OCI-LY7 (cell line): ENCODE results near the gene DAB2IP. TPM values are rescaled to one million over a fixed set of nuclear protein-coding genes. Genes with fewer than 3 reads are reported as not detected.
"Not testable (repeated sequence)": the region's sequence is repeated elsewhere in the genome, so short reads cannot be mapped to it uniquely, and the experiment has no call there.

Experiments used
- BruUV-seq: library from RNA; stranded (reverse); fragments of 400-500 nt; replicated peaks from 2 replicates; lab custom pipeline; 2021; lab: Mats Ljungman, UMichigan
- CTCF ChIA-PET: fragments of 300-600 bp; sonication (Branson Sonifier 250); formaldehyde crosslinking; loops from one replicate; lab custom pipeline; 2022; ENCODE audit warnings: antibody characterized with exemption; ENCODE audit not compliant: unreplicated experiment; lab: Charles Lee
- POLR2A ChIA-PET: fragments of 300-600 bp; sonication (Branson Sonifier 250); formaldehyde crosslinking; loops from one replicate; lab custom pipeline; 2022; ENCODE audit warnings: antibody characterized with exemption; lab: Charles Lee
- DNase-seq: peaks from one replicate; pipeline ENCODE4 v3.0.0-alpha.2; 2015; ENCODE audit warnings: low spot score
- H2AFZ ChIP-seq: fragments of 200-600 bp; sonication (generic), shearing (Covaris generic); 2 replicates; pipeline ENCODE4 v1.6.1; 2014; ENCODE audit warnings: mild to moderate bottlenecking, antibody characterized with exemption, low read length, moderate library complexity
- H3K27ac ChIP-seq: fragments of 200-600 bp; sonication (generic); 2 replicates; pipeline ENCODE4 v1.5.1; 2014; ENCODE audit warnings: mixed run types, low read depth, mild to moderate bottlenecking, moderate library complexity, low read length, inconsistent platforms; ENCODE audit not compliant: poor library complexity, severe bottlenecking
- H3K36me3 ChIP-seq: fragments of 200-600 bp; sonication (generic); 2 replicates; pipeline ENCODE4 v1.6.1; 2014; ENCODE audit warnings: mild to moderate bottlenecking, antibody characterized with exemption, low read length, moderate library complexity, mixed read lengths; ENCODE audit not compliant: insufficient read depth
- H3K4me1 ChIP-seq: fragments of 200-600 bp; sonication (generic); 2 replicates; pipeline ENCODE4 v1.5.1; 2014; ENCODE audit warnings: mild to moderate bottlenecking, low read length; ENCODE audit not compliant: insufficient read depth, poor library complexity, severe bottlenecking
- H3K4me2 ChIP-seq: fragments of 200-600 bp; sonication (generic); 2 replicates; pipeline ENCODE4 v1.6.1; 2014; ENCODE audit warnings: mild to moderate bottlenecking, low read length
- H3K4me3 ChIP-seq: fragments of 200-600 bp; sonication (generic); 2 replicates; pipeline ENCODE4 v1.5.1; 2014; ENCODE audit warnings: mild to moderate bottlenecking, low read depth, low read length; ENCODE audit not compliant: poor library complexity, severe bottlenecking
- H3K79me2 ChIP-seq: fragments of 200-600 bp; sonication (generic); 2 replicates; pipeline ENCODE4 v1.6.1; 2016; ENCODE audit warnings: low read depth, mild to moderate bottlenecking, low read length, moderate library complexity, mixed read lengths; ENCODE audit not compliant: insufficient read depth
- H3K9me2 ChIP-seq: fragments of 200-600 bp; sonication (generic); 2 replicates; pipeline ENCODE4 v1.6.1; 2016; ENCODE audit warnings: mild to moderate bottlenecking, low read length, mixed read lengths; ENCODE audit not compliant: insufficient read depth
- H3K9me3 ChIP-seq: fragments of 200-600 bp; sonication (generic); 2 replicates; pipeline ENCODE4 v1.6.1; 2014; ENCODE audit warnings: mild to moderate bottlenecking, mixed run types, low read length, mixed read lengths
- H4K20me1 ChIP-seq: fragments of 200-600 bp; sonication (generic); 2 replicates; pipeline ENCODE4 v1.6.1; 2014; ENCODE audit warnings: mild to moderate bottlenecking, antibody characterized with exemption, low read length, moderate library complexity, mixed read lengths; ENCODE audit not compliant: insufficient read depth
- EZH2phosphoT487 ChIP-seq: fragments of 200-600 bp; sonication (generic); IDR thresholded peaks from 2 replicates; pipeline ENCODE4 v1.6.1; 2018; ENCODE audit warnings: low read depth, borderline replicate concordance, mild to moderate bottlenecking, mixed run types, antibody characterized with exemption, low read length, moderate library complexity, mixed read lengths
- intact Hi-C: fragments of 100-400 bp; cut with micrococcal nuclease; formaldehyde crosslinking; loops from one replicate; pipeline ENCODE4 v1.10.0; 2022; ENCODE audit not compliant: unreplicated experiment
- total RNA-seq, 2 experiments: library from RNA; depleted of rRNA in 1 of 2; stranded (reverse); fragments of >200 nt in 1 of 2; shearing (Covaris generic) in 1 of 2; gene quantifications; 2 replicates each; pipeline ENCODE4 v1.2.3, GENCODE V29; 2014 to 2022
- TF ChIP-seq, protein P1 (sequence below): fragments of 200-600 bp; sonication (generic); conservative IDR thresholded peaks from 2 replicates; pipeline ENCODE4 v1.5.1; 2014; ENCODE audit warnings: mild to moderate bottlenecking, antibody characterized with exemption, low read length, moderate library complexity, mixed read lengths

The DAB2IP gene
- total RNA-seq, 2 experiments from 2014 or later: 3.9 to 11.1 TPM

DNA sequence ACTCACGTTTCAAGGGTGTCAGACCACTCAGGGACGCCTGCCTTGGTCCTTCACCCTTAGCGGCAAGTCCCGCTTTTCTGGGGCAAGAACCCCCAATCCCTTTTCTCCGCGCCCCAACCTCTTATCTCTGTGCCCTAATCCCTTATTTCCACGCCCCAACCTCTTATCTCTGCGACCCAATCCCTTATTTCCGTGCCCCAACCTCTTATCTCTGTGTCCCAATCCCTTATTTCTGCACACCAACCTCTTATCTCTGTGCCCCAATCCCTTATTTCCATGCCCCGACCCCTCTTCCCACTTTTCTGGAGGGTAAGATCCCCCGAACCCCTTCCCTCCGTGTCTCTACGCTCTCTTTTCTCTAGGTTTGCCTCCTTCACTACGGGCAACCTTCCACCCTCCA, 139.4 kb downstream of the DAB2IP start:
- Histone ChIP-seq H3K4me2 (no peak overlapping the region), H4K20me1 (no peaks in the 10 kb centered on the region), H3K36me3 (no peaks in the 10 kb centered on the region), H3K27ac (no peak overlapping the region), H2AFZ (no peak overlapping the region), H3K79me2 (no peaks in the 10 kb centered on the region), H3K4me3 (no peak overlapping the region), H3K9me3 (no peaks in the 10 kb centered on the region), H3K4me1 (no peaks in the 10 kb centered on the region), H3K9me2 (no peaks in the 10 kb centered on the region)
- no TSS peak for BruUV-seq
- POLR2A ChIA-PET: no interaction called here
- intact Hi-C loops: no loop called here
- no peak for TF ChIP-seq EZH2phosphoT487
- TF ChIP-seq, protein P1, sequence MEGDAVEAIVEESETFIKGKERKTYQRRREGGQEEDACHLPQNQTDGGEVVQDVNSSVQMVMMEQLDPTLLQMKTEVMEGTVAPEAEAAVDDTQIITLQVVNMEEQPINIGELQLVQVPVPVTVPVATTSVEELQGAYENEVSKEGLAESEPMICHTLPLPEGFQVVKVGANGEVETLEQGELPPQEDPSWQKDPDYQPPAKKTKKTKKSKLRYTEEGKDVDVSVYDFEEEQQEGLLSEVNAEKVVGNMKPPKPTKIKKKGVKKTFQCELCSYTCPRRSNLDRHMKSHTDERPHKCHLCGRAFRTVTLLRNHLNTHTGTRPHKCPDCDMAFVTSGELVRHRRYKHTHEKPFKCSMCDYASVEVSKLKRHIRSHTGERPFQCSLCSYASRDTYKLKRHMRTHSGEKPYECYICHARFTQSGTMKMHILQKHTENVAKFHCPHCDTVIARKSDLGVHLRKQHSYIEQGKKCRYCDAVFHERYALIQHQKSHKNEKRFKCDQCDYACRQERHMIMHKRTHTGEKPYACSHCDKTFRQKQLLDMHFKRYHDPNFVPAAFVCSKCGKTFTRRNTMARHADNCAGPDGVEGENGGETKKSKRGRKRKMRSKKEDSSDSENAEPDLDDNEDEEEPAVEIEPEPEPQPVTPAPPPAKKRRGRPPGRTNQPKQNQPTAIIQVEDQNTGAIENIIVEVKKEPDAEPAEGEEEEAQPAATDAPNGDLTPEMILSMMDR: no peak
- CTCF ChIA-PET: no interaction called here
- no peak for DNase-seq

DNA sequence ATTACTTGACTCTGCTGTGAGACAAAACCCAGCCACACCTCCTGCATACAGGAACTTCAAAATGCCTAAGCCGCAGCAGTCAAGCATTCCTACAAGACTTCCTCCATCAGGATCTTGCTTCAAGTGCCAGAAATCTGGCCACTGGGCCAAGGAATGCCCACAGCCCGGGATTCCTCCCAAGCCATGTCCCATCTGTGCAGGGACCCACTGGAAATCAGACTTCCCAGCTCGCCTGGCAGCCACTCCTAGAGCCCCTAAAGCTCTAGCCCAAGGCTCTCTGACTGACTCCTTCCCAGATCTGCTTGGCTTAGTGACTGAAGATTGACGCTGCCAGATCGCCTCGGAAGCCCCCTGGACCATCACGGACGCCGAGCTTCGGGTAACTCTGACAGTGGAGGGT, 141.0 kb downstream of the DAB2IP start:
- CTCF ChIA-PET, H3K27ac ChIP-seq, H4K20me1 ChIP-seq, POLR2A ChIA-PET, DNase-seq, H3K4me2 ChIP-seq, H2AFZ ChIP-seq, H3K4me1 ChIP-seq, H3K9me2 ChIP-seq, BruUV-seq, H3K79me2 ChIP-seq, H3K36me3 ChIP-seq, H3K9me3 ChIP-seq, intact Hi-C loops, H3K4me3 ChIP-seq: not testable (repeated sequence)

DNA sequence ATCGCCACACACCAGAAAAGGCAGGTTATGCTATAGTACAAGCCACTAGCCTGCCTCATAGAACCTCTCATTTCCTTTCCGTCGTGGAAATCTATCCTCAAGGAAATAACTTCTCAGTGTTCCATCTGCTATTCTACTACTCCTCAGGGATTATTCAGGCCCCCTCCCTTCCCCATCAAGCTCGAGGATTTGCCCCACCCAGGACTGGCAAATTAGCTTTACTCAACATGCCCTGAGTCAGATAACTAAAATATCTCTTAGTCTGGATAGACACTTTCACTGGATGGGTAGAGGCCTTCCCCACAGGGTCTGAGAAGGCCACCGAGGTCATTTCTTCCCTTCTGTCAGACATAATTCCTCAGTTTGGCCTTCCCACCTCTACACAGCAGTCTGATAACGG, 142.9 kb downstream of the DAB2IP start:
- H3K4me3 ChIP-seq, H2AFZ ChIP-seq, H3K4me1 ChIP-seq, H3K9me2 ChIP-seq, H3K9me3 ChIP-seq, H3K36me3 ChIP-seq, H3K4me2 ChIP-seq, POLR2A ChIA-PET, CTCF ChIA-PET, intact Hi-C loops, H3K79me2 ChIP-seq, H4K20me1 ChIP-seq, H3K27ac ChIP-seq, DNase-seq, BruUV-seq: not testable (repeated sequence)

DNA sequence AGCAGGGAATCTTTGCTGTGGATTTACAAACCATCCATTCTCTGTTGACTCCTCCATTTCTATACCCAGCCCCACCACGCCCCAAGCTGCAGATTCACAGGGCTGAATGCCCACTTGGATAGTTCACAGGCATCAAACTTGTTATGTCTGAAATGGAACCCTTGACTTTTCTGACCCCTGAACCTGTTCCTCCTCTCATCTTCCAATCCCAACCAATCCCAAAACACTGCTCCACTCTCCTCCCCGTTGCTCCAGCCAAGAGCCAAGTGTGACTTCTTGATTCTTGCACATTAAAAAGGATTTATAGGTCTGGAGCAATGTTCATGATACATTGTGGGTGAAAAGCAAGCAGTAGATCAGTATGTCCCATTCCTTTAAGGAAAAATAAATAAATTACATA, 145.6 kb downstream of the DAB2IP start:
- Histone ChIP-seq H3K4me1 (no peaks in the 10 kb centered on the region), H3K4me2 (no peak overlapping the region), H3K4me3 (no peak overlapping the region), H3K27ac (no peak overlapping the region), H3K9me3 (no peaks in the 10 kb centered on the region), H3K9me2 (no peaks in the 10 kb centered on the region), H3K79me2 (no peaks in the 10 kb centered on the region), H2AFZ (no peak overlapping the region), H4K20me1 (no peaks in the 10 kb centered on the region), H3K36me3 (no peaks in the 10 kb centered on the region)
- BruUV-seq: no TSS peak
- ChIA-PET POLR2A (no interaction called here), CTCF (no interaction called here)
- intact Hi-C loops: no loop called here
- TF ChIP-seq EZH2phosphoT487: no peak
- TF ChIP-seq, protein P1: no peak
- no peak for DNase-seq
